Spleen (tissue), 7 donors: ENCODE measurements around the gene NPAS2.

Source experiments
- CTCF ChIP-seq, 11 experiments: fragments of 200-600 bp in 7 of 11; fragments of 450-650 bp in 4 of 11; sonication (generic) in 4 of 11; IDR thresholded peaks in 8 of 11; conservative IDR thresholded peaks in 3 of 11; 1 replicate in 7 of 11; 2 replicates in 4 of 11; pipeline versions ENCODE4 v1.4.0 to v1.8.0; 2016 to 2021; ENCODE audit warnings: antibody characterized with exemption in 11 of 11, inconsistent platforms in 4 of 11, mild to moderate bottlenecking in 1 of 11
- POLR2AphosphoS5 ChIP-seq, 3 donors: sonication (generic); formaldehyde crosslinking; IDR thresholded peaks; one replicate each; pipeline ENCODE4 v1.5.1; 2017; ENCODE audit warnings: antibody characterized with exemption in 3 of 3
- donor health status: DM: no; HTN: no; CAD: no; lungs with moderate emphysema.
- donor health status: DM: no; HTN: no; CAD: no.
- donor health status: DM: no; HTN: no; CAD: no.

GRCh38 chr2:100959225-100959880 lies 139.4 kb downstream of the NPAS2 start:
- TF ChIP-seq CTCF (IDR thresholded peaks at IDR 0.05 in 8 of 11, conservative IDR thresholded peaks at IDR 0.05 in 3 of 11) (no peak), POLR2AphosphoS5 (IDR thresholded peaks at IDR 0.05) (no peak)
